GM23248 (cell line): ENCODE results near the gene DCDC2B. TPM values are rescaled to one million over a fixed set of nuclear protein-coding genes. Genes with fewer than 3 reads are reported as not detected.
A peak's percentile ranks its signal among the peaks of the same experiment; 100 is the strongest.

Source experiments
- DNase-seq: peaks from one replicate; pipeline ENCODE4 v3.0.0-alpha.2; 2015
- H2AFZ ChIP-seq: fragments of 200-600 bp; sonication (generic); 2 replicates; pipeline ENCODE4 v1.6.1; 2016; ENCODE audit warnings: antibody characterized with exemption
- H3F3A ChIP-seq: fragments of 200-600 bp; sonication (generic); 2 replicates; pipeline ENCODE4 v1.6.1; 2016; ENCODE audit warnings: mild to moderate bottlenecking, antibody characterized with exemption, mixed run types; ENCODE audit not compliant: insufficient read depth
- H3K27ac ChIP-seq: fragments of 200-600 bp; sonication (generic); 2 replicates; pipeline ENCODE4 v1.5.1; 2016; ENCODE audit warnings: mild to moderate bottlenecking
- H3K27me3 ChIP-seq: fragments of 200-600 bp; sonication (generic); replicated peaks from 2 replicates; pipeline ENCODE4 v1.6.1; 2016; ENCODE audit warnings: mild to moderate bottlenecking; ENCODE audit not compliant: insufficient read depth
- H3K36me3 ChIP-seq: fragments of 200-600 bp; sonication (generic); 2 replicates; pipeline ENCODE4 v1.6.1; 2016; ENCODE audit warnings: low read depth, mild to moderate bottlenecking
- H3K4me1 ChIP-seq: fragments of 200-600 bp; sonication (generic); 2 replicates; pipeline ENCODE4 v1.6.1; 2016; ENCODE audit warnings: mild to moderate bottlenecking; ENCODE audit not compliant: insufficient read depth
- H3K4me2 ChIP-seq: fragments of 200-600 bp; sonication (generic); one replicate; pipeline ENCODE4 v1.6.1; 2016; ENCODE audit warnings: mild to moderate bottlenecking; ENCODE audit not compliant: unreplicated experiment
- H3K4me3 ChIP-seq: fragments of 200-600 bp; sonication (generic); 2 replicates; pipeline ENCODE4 v1.5.1; 2016; ENCODE audit warnings: mild to moderate bottlenecking
- H3K79me2 ChIP-seq: fragments of 200-600 bp; sonication (generic); 2 replicates; pipeline ENCODE4 v1.6.1; 2016; ENCODE audit warnings: mild to moderate bottlenecking; ENCODE audit not compliant: insufficient read depth
- H3K9ac ChIP-seq: fragments of 200-600 bp; sonication (generic); 2 replicates; pipeline ENCODE4 v1.6.1; 2016; ENCODE audit warnings: mild to moderate bottlenecking
- H3K9me2 ChIP-seq: fragments of 200-600 bp; sonication (generic); 2 replicates; pipeline ENCODE4 v1.6.1; 2016; ENCODE audit warnings: mixed run types, mild to moderate bottlenecking, moderate library complexity; ENCODE audit not compliant: insufficient read depth
- H3K9me3 ChIP-seq: fragments of 200-600 bp; sonication (generic); one replicate; pipeline ENCODE4 v1.6.1; 2017; ENCODE audit warnings: low read depth
- H4K20me1 ChIP-seq: fragments of 200-600 bp; sonication (generic); 2 replicates; pipeline ENCODE4 v1.6.0; 2016; ENCODE audit not compliant: insufficient read depth
- EZH2 ChIP-seq: fragments of 200-600 bp; sonication (generic); IDR thresholded peaks from 2 replicates; pipeline ENCODE4 v1.6.1; 2018; ENCODE audit warnings: antibody characterized with exemption, mild to moderate bottlenecking; ENCODE audit not compliant: insufficient read depth, poor library complexity, severe bottlenecking
- EZH2phosphoT487 ChIP-seq: fragments of 200-600 bp; sonication (generic); IDR thresholded peaks from 2 replicates; pipeline ENCODE4 v1.6.1; 2018; ENCODE audit warnings: antibody characterized with exemption, moderate library complexity, mild to moderate bottlenecking, low read depth; ENCODE audit not compliant: insufficient read depth
- WGBS, 2 experiments: methylation state at CpG; one replicate each; pipeline ENCODE4 v1.1.6; 2015 to 2017; ENCODE audit warnings: low lambda C conversion rate in 2 of 2, low coverage in 1 of 2; ENCODE audit errors: missing lambda C conversion rate in 2 of 2; 5-methylcytosine and 5-hydroxymethylcytosine counted together
- in situ Hi-C: fragments of 300-500 bp; cut with MboI; formaldehyde crosslinking; loops from 2 replicates; pipeline ENCODE4 v1.15.0; 2020
- polyA plus RNA-seq: library from polyadenylated mRNA; unstranded; fragments of >200 nt; fragmentation: Nextera tagmentation; extraction: Ambion mirVana; gene quantifications from 2 replicates; pipeline ENCODE4 v1.2.1, GENCODE V29; 2016
- total RNA-seq: library from RNA; depleted of rRNA; stranded (reverse); fragments of >200 nt; shearing (Covaris generic); gene quantifications from 2 replicates; pipeline ENCODE4 v1.2.3, GENCODE V29; 2014

The DCDC2B gene
- total and polyA plus RNA-seq, 2 experiments from 2014 or later, result 0.21 TPM; not detected in 1

- 19 to 21% methylated on average over 6 of the region's 6 CpGs for WGBS, 2 experiments
- H3K4me3 ChIP-seq, result peak overlapping the region; percentile 83
- H3K9me2 ChIP-seq, result no peaks in the 10 kb centered on the region
- peak overlapping the region; percentile 92 for H3K9ac ChIP-seq
- TF ChIP-seq EZH2 (no peak), EZH2phosphoT487 (no peak)
- no peaks in the 10 kb centered on the region for H3K9me3 ChIP-seq
- no peaks in the 10 kb centered on the region for H4K20me1 ChIP-seq
- no peaks in the 10 kb centered on the region for H3K79me2 ChIP-seq
- H3K4me1 ChIP-seq, result peaks cover 31% of the 10 kb centered on the region
- in situ Hi-C loops, result no loop called here
- H3K36me3 ChIP-seq, result peaks cover 21% of the 10 kb centered on the region
- DNase-seq, result peak; percentile 57
- H3K27me3 ChIP-seq, result no peaks in the 10 kb centered on the region
- peak overlapping the region; percentile 93 for H3K4me2 ChIP-seq
- peaks cover 51% of the 10 kb centered on the region for H3F3A ChIP-seq
- H3K27ac ChIP-seq, result peak overlapping the region; percentile 96
- peak overlapping the region; percentile 85; the same call in 1 of the 2 replicates for H2AFZ ChIP-seq
Measured at GRCh38 chr1:32199717-32200072, 9.2 kb upstream of the DCDC2B start.

- in situ Hi-C loops, result no loop called here
- no peaks in the 10 kb centered on the region for H3K27me3 ChIP-seq
- peak within 1 kb of the TSS; percentile 96 for H3K27ac ChIP-seq
- H3K36me3 ChIP-seq, result peaks cover 14% of the 10 kb centered on the region
- H3K4me1 ChIP-seq, result peaks cover 31% of the 10 kb centered on the region
- no peak for TF ChIP-seq EZH2phosphoT487
- TF ChIP-seq EZH2, result no peak
- peak within 1 kb of the TSS; percentile 85 for H2AFZ ChIP-seq
- H3K9ac ChIP-seq, result peak within 1 kb of the TSS; percentile 92
- peak; percentile 92 for DNase-seq
- no peaks in the 10 kb centered on the region for H4K20me1 ChIP-seq
- H3K4me2 ChIP-seq, result peak within 1 kb of the TSS; percentile 93
- no peaks in the 10 kb centered on the region for H3K79me2 ChIP-seq
- WGBS, 2 experiments, result 0 to 2% methylated on average over 33 to 34 of the region's 34 CpGs
- no peaks in the 10 kb centered on the region for H3K9me2 ChIP-seq
- no peaks in the 10 kb centered on the region for H3K9me3 ChIP-seq
- H3K4me3 ChIP-seq, result peak within 1 kb of the TSS; percentile 83
- peaks cover 45% of the 10 kb centered on the region for H3F3A ChIP-seq
Measured at GRCh38 chr1:32200226-32201010, 8.5 kb upstream of the DCDC2B start, which contains the start of gene CCDC28B. TSS of gene CCDC28B (plus strand) at chr1:32200595. CDS start at chr1:32201936, 1,341 bp downstream.

GRCh38 chr1:32201011-32201855 is 7.7 kb upstream of the DCDC2B start:
- peak; percentile 85 for DNase-seq
- peak overlapping the region; percentile 85 for H2AFZ ChIP-seq
- H3K4me2 ChIP-seq, result peak overlapping the region; percentile 93
- H3K79me2 ChIP-seq, result no peaks in the 10 kb centered on the region
- no peaks in the 10 kb centered on the region for H3K9me2 ChIP-seq
- H3K9ac ChIP-seq, result peak overlapping the region; percentile 92
- TF ChIP-seq EZH2phosphoT487 (no peak), EZH2 (no peak)
- H3K9me3 ChIP-seq, result no peaks in the 10 kb centered on the region
- H3F3A ChIP-seq, result peaks cover 37% of the 10 kb centered on the region
- H4K20me1 ChIP-seq, result no peaks in the 10 kb centered on the region
- H3K36me3 ChIP-seq, result peaks cover 5% of the 10 kb centered on the region; the same call in 1 of the 2 replicates
- H3K27me3 ChIP-seq, result no peaks in the 10 kb centered on the region
- in situ Hi-C loops, result no loop called here
- peak overlapping the region; percentile 83 for H3K4me3 ChIP-seq
- H3K27ac ChIP-seq, result peak overlapping the region; percentile 96
- WGBS, 2 experiments, result 2% methylated on average over 26 of the region's 26 CpGs
- H3K4me1 ChIP-seq, result peaks cover 27% of the 10 kb centered on the region

GRCh38 chr1:32204943-32205361 is 3.9 kb upstream of the DCDC2B start:
- peaks cover 10% of the 10 kb centered on the region; the same call in 1 of the 2 replicates for H3K4me1 ChIP-seq

More at GRCh38 chr1:32204943-32205361, 3.9 kb upstream of the DCDC2B start:
- peak overlapping the region; percentile 79 for H2AFZ ChIP-seq
- in situ Hi-C loops, result no loop called here
- peak overlapping the region; percentile 91 for H3K4me2 ChIP-seq
- no peaks in the 10 kb centered on the region for H3K9me2 ChIP-seq
- no peaks in the 10 kb centered on the region for H4K20me1 ChIP-seq
- peak overlapping the region; percentile 18; the same call in 1 of the 2 replicates for H3K27ac ChIP-seq
- peak overlapping the region; percentile 79 for H3K4me3 ChIP-seq
- WGBS, 2 experiments, result 21 to 25% methylated on average over 25 to 26 of the region's 26 CpGs
- peak; percentile 53 for DNase-seq
- no peaks in the 10 kb centered on the region for H3K27me3 ChIP-seq
- H3F3A ChIP-seq, result peaks cover 7% of the 10 kb centered on the region
- H3K36me3 ChIP-seq, result no peaks in the 10 kb centered on the region
- TF ChIP-seq EZH2phosphoT487, result no peak
- no peak for TF ChIP-seq EZH2
- no peaks in the 10 kb centered on the region for H3K9me3 ChIP-seq
- H3K9ac ChIP-seq, result peak overlapping the region; percentile 88
- H3K79me2 ChIP-seq, result no peaks in the 10 kb centered on the region
